Transverse colon (tissue), 4 donors: ENCODE results near the gene USP8.

Source experiments
- EP300 ChIP-seq: sonication (generic); formaldehyde crosslinking; IDR thresholded peaks from one replicate; pipeline ENCODE4 v1.6.1; 2017; ENCODE audit warnings: antibody characterized with exemption, low read depth
- POLR2A ChIP-seq: fragments of 450-650 bp; IDR thresholded peaks from one replicate; pipeline ENCODE4 v1.6.1; 2016; ENCODE audit warnings: antibody characterized with exemption, mild to moderate bottlenecking, moderate library complexity
- POLR2AphosphoS5 ChIP-seq, 3 donors: sonication (generic); formaldehyde crosslinking; IDR thresholded peaks; one replicate each; pipeline ENCODE4 v1.6.1; 2016; ENCODE audit warnings: antibody characterized with exemption in 3 of 3
- TF ChIP-seq, protein P1 (sequence below), 5 experiments: fragments of 200-600 bp in 3 of 5; fragments of 450-650 bp in 2 of 5; sonication (generic) in 3 of 5; IDR thresholded peaks; 1 replicate in 2 of 5; 2 replicates in 3 of 5; pipeline ENCODE4 v1.5.1; 2016 to 2017; ENCODE audit warnings: antibody characterized with exemption in 5 of 5, inconsistent platforms in 3 of 5, mild to moderate bottlenecking in 2 of 5, moderate library complexity in 1 of 5

DNA sequence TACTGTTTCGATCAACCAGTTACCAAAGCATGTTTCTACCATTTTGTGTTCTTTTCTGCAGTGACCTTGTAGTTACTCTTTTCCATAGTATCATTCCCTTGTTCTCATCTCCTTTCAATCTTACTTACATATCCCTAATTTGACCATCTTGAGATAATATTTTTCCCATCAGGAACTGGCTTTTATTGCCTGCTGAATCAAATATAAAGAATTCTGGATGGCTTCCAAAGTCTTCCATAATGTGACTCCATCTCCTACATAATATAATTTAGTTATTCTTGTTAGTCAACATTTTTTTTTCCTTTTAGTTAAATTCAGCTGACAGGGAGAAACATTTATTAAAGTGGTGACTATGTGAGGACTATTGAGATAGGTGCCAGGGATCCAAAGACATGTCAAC is 7.0 kb downstream of the USP8 start:
- TF ChIP-seq, protein P1, sequence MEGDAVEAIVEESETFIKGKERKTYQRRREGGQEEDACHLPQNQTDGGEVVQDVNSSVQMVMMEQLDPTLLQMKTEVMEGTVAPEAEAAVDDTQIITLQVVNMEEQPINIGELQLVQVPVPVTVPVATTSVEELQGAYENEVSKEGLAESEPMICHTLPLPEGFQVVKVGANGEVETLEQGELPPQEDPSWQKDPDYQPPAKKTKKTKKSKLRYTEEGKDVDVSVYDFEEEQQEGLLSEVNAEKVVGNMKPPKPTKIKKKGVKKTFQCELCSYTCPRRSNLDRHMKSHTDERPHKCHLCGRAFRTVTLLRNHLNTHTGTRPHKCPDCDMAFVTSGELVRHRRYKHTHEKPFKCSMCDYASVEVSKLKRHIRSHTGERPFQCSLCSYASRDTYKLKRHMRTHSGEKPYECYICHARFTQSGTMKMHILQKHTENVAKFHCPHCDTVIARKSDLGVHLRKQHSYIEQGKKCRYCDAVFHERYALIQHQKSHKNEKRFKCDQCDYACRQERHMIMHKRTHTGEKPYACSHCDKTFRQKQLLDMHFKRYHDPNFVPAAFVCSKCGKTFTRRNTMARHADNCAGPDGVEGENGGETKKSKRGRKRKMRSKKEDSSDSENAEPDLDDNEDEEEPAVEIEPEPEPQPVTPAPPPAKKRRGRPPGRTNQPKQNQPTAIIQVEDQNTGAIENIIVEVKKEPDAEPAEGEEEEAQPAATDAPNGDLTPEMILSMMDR (IDR thresholded peaks at IDR 0.05), result no peak
- TF ChIP-seq EP300, result no peak
- no peak for TF ChIP-seq POLR2AphosphoS5 (IDR thresholded peaks at IDR 0.05)
- no peak for TF ChIP-seq POLR2A
